ENCODE measurements around the gene KRTAP20-3. TPM values are rescaled to one million over a fixed set of nuclear protein-coding genes. Genes with fewer than 3 reads are reported as not detected.

The KRTAP20-3 gene
- not detected for total RNA-seq
- not detected for polyA plus RNA-seq (2013, experiment 1 of 2)
- not detected for polyA plus RNA-seq (2013, experiment 2 of 2)
- long read RNA-seq, experiment 1, result 0 reads
- long read RNA-seq, experiment 2, result 0 reads
- long read RNA-seq, experiment 3, result 0 reads
- long read RNA-seq, experiment 4, result 0 reads

DNA sequence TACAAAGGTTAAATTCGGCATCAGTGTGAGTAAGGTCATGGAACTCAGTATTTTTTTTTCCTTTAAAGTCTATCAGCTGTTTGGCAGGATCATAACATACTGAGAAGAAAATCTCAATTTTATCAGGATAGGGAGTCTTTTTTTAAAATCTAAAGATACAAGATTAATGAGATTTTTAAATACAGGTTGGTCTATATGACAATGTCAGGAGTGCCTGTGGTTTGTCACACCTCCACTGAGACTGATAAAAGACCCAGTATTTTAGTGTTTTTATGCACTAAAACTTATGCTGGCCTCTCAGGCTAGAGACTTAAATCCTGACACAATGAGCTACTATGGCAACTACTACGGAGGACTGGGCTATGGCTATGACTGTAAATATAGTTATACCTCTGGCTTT is at the start of gene KRTAP20-3:
Gene KRTAP20-3 (plus strand): TSS at position 301 of the 400 bp plus-strand sequence.
- H3K9me3 Mint-ChIP-seq, result peaks cover 48% of the 10 kb centered on the region
- Histone ChIP-seq H3K4me1 (ENCODE audit: control insufficient read depth, insufficient read depth, low read length) (no peaks in the 10 kb centered on the region), H3K9ac (ENCODE audit: extremely low read depth, low read length, poor library complexity, severe bottlenecking) (no peak within 1 kb of the TSS), H3K36me3 (ENCODE audit: control insufficient read depth, insufficient read depth, low read length) (no peaks in the 10 kb centered on the region), H3K9me3 (ENCODE audit: control insufficient read depth, low read length) (no peaks in the 10 kb centered on the region), H3K4me3 (ENCODE audit: low read length) (no peak within 1 kb of the TSS), H3K27ac (ENCODE audit: low read depth, low read length) (no peak within 1 kb of the TSS), H3K27me3 (ENCODE audit: control insufficient read depth, insufficient read depth, low read length, poor library complexity, severe bottlenecking) (no peaks in the 10 kb centered on the region)
- H3K27ac Mint-ChIP-seq, result no peak within 1 kb of the TSS
- 98% methylated on average over 2 of the region's 2 CpGs; no CpG with 5 or more reads in 1 of the 2 experiments for WGBS, 2 experiments (ENCODE audit: insufficient coverage in 1 of 2, insufficient read length in 1 of 2)
- no peak within 1 kb of the TSS for H3K4me3 Mint-ChIP-seq
- no peak for DNase-seq
- H3K4me1 Mint-ChIP-seq, result no peaks in the 10 kb centered on the region
- peaks cover 1% of the 10 kb centered on the region for H3K27me3 Mint-ChIP-seq (ENCODE audit: insufficient read depth)
- TF ChIP-seq, protein P1, sequence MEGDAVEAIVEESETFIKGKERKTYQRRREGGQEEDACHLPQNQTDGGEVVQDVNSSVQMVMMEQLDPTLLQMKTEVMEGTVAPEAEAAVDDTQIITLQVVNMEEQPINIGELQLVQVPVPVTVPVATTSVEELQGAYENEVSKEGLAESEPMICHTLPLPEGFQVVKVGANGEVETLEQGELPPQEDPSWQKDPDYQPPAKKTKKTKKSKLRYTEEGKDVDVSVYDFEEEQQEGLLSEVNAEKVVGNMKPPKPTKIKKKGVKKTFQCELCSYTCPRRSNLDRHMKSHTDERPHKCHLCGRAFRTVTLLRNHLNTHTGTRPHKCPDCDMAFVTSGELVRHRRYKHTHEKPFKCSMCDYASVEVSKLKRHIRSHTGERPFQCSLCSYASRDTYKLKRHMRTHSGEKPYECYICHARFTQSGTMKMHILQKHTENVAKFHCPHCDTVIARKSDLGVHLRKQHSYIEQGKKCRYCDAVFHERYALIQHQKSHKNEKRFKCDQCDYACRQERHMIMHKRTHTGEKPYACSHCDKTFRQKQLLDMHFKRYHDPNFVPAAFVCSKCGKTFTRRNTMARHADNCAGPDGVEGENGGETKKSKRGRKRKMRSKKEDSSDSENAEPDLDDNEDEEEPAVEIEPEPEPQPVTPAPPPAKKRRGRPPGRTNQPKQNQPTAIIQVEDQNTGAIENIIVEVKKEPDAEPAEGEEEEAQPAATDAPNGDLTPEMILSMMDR (conservative IDR thresholded peaks at IDR 0.05), result no peak
- no peaks in the 10 kb centered on the region for H3K36me3 Mint-ChIP-seq (ENCODE audit: low read depth)

DNA sequence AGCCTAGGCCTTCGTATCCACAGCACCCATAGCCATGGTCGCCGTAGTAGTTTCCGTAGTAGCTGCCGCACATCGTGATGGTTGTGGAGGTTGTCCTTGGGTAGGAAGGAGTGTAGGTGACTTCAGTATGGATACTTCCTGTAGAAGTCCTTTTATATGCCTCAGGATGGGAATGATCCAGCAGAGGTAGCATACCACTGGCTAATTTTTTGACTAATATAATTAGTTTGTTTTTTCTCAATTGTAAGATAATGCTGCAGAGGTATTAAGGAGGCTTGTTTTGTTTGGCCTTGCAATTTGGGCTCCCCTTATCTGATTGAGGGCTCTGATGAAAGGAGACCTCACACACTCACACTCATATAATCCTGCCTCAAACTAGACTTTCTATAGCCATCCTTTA is 43.9 kb upstream of the KRTAP20-3 start, which contains the start of gene KRTAP6-2:
Gene KRTAP6-2 (minus strand): TSS at position 101 of the 400 bp plus-strand sequence. CDS start 28 bp downstream, at position 73.
- H3K9me3 Mint-ChIP-seq, result peaks cover 20% of the 10 kb centered on the region
- H3K4me3 Mint-ChIP-seq, result no peak within 1 kb of the TSS
- WGBS, 2 experiments (ENCODE audit: insufficient coverage in 1 of 2, insufficient read length in 1 of 2), result 96% methylated on average over 6 of the region's 6 CpGs; no CpG with 5 or more reads in 1 of the 2 experiments
- no peaks in the 10 kb centered on the region for H3K9me3 ChIP-seq (ENCODE audit: control insufficient read depth, low read length)
- H3K36me3 Mint-ChIP-seq (ENCODE audit: low read depth), result no peaks in the 10 kb centered on the region
- H3K27me3 ChIP-seq (ENCODE audit: control insufficient read depth, insufficient read depth, low read length, poor library complexity, severe bottlenecking), result no peaks in the 10 kb centered on the region
- H3K27ac ChIP-seq (ENCODE audit: low read depth, low read length), result no peak within 1 kb of the TSS
- H3K27ac Mint-ChIP-seq, result no peak within 1 kb of the TSS
- no peaks in the 10 kb centered on the region for H3K4me1 ChIP-seq (ENCODE audit: control insufficient read depth, insufficient read depth, low read length)
- H3K9ac ChIP-seq (ENCODE audit: extremely low read depth, low read length, poor library complexity, severe bottlenecking), result no peak within 1 kb of the TSS
- H3K4me3 ChIP-seq (ENCODE audit: low read length), result no peak within 1 kb of the TSS
- TF ChIP-seq, protein P1 (conservative IDR thresholded peaks at IDR 0.05), result no peak
- H3K36me3 ChIP-seq (ENCODE audit: control insufficient read depth, insufficient read depth, low read length), result no peaks in the 10 kb centered on the region
- no peak for DNase-seq
- H3K27me3 Mint-ChIP-seq (ENCODE audit: insufficient read depth), result no peaks in the 10 kb centered on the region
- no peaks in the 10 kb centered on the region for H3K4me1 Mint-ChIP-seq

DNA sequence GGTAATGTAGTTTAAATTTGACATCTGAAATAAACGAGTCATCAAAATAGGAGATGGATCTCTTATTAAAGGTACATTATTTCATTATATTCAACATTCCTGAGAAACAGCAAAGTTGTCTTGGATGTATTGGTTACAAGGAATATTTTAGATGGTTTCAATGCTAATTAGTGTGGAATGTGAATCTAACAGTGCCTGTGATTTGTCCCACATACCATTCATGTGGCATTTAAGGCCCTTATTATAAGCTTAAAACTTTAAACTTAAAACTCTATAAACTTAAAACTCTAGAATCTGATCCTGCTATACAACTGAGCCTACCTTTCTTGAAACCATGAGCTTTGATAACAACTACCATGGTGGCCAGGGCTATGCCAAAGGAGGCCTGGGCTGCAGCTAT is 41.9 kb upstream of the KRTAP20-3 start, which contains the start of gene KRTAP22-1:
Gene KRTAP22-1 (plus strand): TSS at position 301 of the 400 bp plus-strand sequence.
- Histone ChIP-seq H3K9ac (ENCODE audit: extremely low read depth, low read length, poor library complexity, severe bottlenecking) (no peak within 1 kb of the TSS), H3K4me3 (ENCODE audit: low read length) (no peak within 1 kb of the TSS), H3K27me3 (ENCODE audit: control insufficient read depth, insufficient read depth, low read length, poor library complexity, severe bottlenecking) (no peaks in the 10 kb centered on the region), H3K27ac (ENCODE audit: low read depth, low read length) (no peak within 1 kb of the TSS), H3K36me3 (ENCODE audit: control insufficient read depth, insufficient read depth, low read length) (no peaks in the 10 kb centered on the region), H3K9me3 (ENCODE audit: control insufficient read depth, low read length) (no peaks in the 10 kb centered on the region), H3K4me1 (ENCODE audit: control insufficient read depth, insufficient read depth, low read length) (no peaks in the 10 kb centered on the region)
- H3K4me1 Mint-ChIP-seq, result no peaks in the 10 kb centered on the region
- DNase-seq, result no peak
- no peak within 1 kb of the TSS for H3K4me3 Mint-ChIP-seq
- WGBS, 2 experiments (ENCODE audit: insufficient coverage in 1 of 2, insufficient read length in 1 of 2), result no CpG with 5 or more reads among the region's 1 CpG
- no peak within 1 kb of the TSS for H3K27ac Mint-ChIP-seq
- H3K36me3 Mint-ChIP-seq (ENCODE audit: low read depth), result no peaks in the 10 kb centered on the region
- H3K27me3 Mint-ChIP-seq (ENCODE audit: insufficient read depth), result no peaks in the 10 kb centered on the region
- peaks cover 25% of the 10 kb centered on the region for H3K9me3 Mint-ChIP-seq
- TF ChIP-seq, protein P1 (conservative IDR thresholded peaks at IDR 0.05), result no peak

Measured in endodermal cell (in vitro differentiated cells).